ENCODE data around the gene COMT. TPM values are rescaled to one million over a fixed set of nuclear protein-coding genes. Genes with fewer than 3 reads are reported as not detected.

The COMT gene
- total and polyA plus RNA-seq, 5 experiments from 2014 or later = 40.7 to 97.2 (median 92.1) TPM

DNA sequence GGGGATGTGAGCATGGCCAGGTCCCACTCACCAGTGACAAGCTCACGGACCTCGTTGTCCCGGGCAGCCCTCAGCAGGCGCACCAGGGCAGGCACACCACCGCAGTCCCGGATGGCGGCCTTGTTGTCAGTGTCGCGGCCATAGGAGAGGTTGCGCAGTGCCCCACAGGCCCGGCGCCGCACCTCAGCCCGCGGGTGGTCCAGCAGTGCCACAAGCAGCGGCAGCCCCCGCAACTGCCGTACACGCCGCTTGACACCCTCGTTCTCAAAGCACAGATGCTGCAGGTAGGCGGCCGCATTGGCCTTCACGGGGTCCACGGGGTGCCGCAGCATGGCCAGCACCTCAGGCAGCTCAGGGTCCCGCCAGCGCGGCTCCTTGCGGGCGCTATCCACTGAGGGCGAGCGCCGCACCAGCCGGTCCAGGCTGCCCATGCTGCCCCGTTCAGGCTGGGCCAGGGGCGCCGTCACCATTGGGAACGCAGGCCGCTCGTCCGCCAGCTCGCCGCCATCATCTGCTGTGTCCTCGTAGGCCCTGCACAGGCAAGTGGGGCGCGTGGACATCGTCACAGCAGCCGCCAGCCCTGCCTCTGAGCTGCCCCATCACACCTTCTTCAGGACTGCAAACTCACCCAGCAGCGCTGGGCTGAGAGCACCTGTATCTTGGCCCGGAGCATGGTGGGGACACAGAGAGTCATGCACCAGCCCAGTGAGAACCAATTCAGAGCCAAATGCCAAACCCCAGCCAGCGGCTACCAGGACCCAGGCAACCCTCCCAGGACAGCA is 38.3 kb downstream of the COMT start:
- POLR2A ChIA-PET = no interaction called here
- Mint-ChIP-seq H3K27ac (peak overlapping the region in 1 of 10 donors; percentile 4), H3K4me3 (no peak overlapping the region), H3K27me3 (no peaks in the 10 kb centered on the region), H3K36me3 (no peaks in the 10 kb centered on the region), H3K4me1 (peaks cover 6 to 8% (median 8%) of the 10 kb centered on the region in 4 donors), H3K9me3 (no peaks in the 10 kb centered on the region)
- ATAC-seq (no peak), DNase-seq (no peak)

DNA sequence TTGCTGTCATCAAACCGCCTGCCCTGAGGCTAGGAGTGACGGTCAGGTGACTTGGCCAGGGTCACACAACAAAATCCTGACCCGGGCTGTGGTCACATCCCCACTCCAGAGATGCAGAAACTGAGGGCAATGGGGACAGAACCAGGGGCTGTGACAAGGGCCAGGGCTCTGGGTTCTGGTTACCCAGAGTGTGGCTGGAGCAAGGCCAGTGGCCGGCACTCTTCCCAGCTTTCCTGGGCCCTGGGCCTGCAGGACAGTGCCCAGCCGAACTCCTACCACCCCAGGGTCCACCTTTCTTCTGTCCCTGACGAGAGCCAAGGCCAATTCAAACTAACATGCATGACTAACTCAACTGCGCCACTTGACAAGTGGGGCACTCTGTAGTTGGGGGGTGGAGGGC is 39.2 kb downstream of the COMT start:
- Mint-ChIP-seq H3K36me3 (no peaks in the 10 kb centered on the region), H3K27ac (no peak overlapping the region), H3K4me3 (no peak overlapping the region), H3K4me1 (peaks cover 3 to 6% (median 4%) of the 10 kb centered on the region in 4 donors), H3K9me3 (no peaks in the 10 kb centered on the region), H3K27me3 (no peaks in the 10 kb centered on the region)
- DNase-seq (no peak), ATAC-seq (no peak)
- POLR2A ChIA-PET = no interaction called here

- H3K4me3 Mint-ChIP-seq = no peak overlapping the region
- no peaks in the 10 kb centered on the region for H3K27me3 Mint-ChIP-seq
- H3K4me1 Mint-ChIP-seq = peaks cover 3 to 10% (median 6%) of the 10 kb centered on the region in 4 donors
- no peaks in the 10 kb centered on the region for H3K36me3 Mint-ChIP-seq
- H3K27ac Mint-ChIP-seq = no peak overlapping the region
- POLR2A ChIA-PET = no interaction called here
- ATAC-seq (no peak), DNase-seq (peak in 1 of 10 donors; percentile 35)
- no peaks in the 10 kb centered on the region for H3K9me3 Mint-ChIP-seq
These were observed 39.8 kb downstream of the COMT start for GRCh38 chr22:19981171-19981960.

DNA sequence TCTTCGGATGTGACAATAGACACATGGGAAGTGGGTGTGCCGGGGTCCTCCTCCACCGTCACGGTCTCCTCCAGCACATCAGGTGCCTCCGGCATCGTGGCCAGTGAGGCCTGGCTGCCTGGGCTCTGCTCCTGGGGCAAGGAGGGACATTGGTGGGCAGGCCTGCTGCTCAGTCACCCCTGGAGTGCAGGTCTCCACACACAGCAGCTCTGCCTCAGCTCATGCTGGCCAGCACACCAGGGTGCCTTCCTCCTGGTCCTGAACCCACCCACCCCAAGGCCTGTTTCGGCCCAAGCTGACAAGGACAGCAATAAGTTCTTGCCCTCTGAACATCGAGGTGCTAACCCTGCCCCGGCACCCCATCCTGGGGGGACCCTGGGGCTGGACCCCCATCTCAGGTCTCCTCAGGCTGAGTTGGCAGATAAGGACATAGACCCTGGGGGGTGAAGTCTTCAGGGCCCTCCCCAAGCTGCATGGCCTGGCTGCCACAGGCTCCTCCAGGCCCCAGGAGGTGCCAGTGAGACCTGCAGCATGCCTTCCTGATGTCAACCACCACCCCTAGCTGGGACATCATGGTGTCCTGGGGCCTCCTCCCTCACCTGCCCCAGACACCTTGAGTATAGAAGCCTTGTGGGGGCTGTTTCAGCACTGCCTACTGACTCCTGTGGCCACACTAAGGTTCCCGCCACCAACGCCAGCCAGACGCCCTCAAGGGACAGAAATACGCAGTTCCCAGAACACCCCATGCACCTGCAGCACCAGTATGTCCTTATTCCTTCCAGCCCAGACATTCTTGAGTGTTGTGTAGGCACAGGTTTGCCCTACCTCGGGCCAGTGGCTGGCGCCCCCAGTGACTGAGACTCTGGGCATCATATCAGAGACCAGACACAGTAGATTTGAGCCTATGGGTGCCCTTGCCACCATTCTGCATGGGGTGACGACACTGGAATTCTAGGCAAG is 40.7 kb downstream of the COMT start:
- H3K4me3 Mint-ChIP-seq = no peak overlapping the region
- no peak overlapping the region for H3K27ac Mint-ChIP-seq
- no peaks in the 10 kb centered on the region for H3K27me3 Mint-ChIP-seq
- ATAC-seq = no peak
- peaks cover 3 to 12% (median 7%) of the 10 kb centered on the region in 4 donors for H3K4me1 Mint-ChIP-seq
- POLR2A ChIA-PET = no interaction called here
- peak in 1 of 10 donors; percentile 55 for DNase-seq
- no peaks in the 10 kb centered on the region for H3K36me3 Mint-ChIP-seq
- H3K9me3 Mint-ChIP-seq = no peaks in the 10 kb centered on the region

GRCh38 chr22:19982991-19983578 is 41.5 kb downstream of the COMT start:
- DNase-seq (peak in 1 of 10 donors; percentile 51), ATAC-seq (no peak)
- H3K36me3 Mint-ChIP-seq = no peaks in the 10 kb centered on the region
- no peaks in the 10 kb centered on the region for H3K9me3 Mint-ChIP-seq
- POLR2A ChIA-PET = no interaction called here
- H3K27me3 Mint-ChIP-seq = no peaks in the 10 kb centered on the region
- peaks cover 3 to 12% (median 8%) of the 10 kb centered on the region in 4 donors for H3K4me1 Mint-ChIP-seq
- H3K4me3 Mint-ChIP-seq = no peak overlapping the region
- H3K27ac Mint-ChIP-seq = no peak overlapping the region

- peak in 1 of 10 donors; percentile 22 for DNase-seq
- POLR2A ChIA-PET = no interaction called here
- no peak overlapping the region for H3K27ac Mint-ChIP-seq
- H3K27me3 Mint-ChIP-seq = no peaks in the 10 kb centered on the region
- H3K4me3 Mint-ChIP-seq = peak overlapping the region in 1 of 10 donors; percentile 38
- peaks cover 3 to 12% (median 9%) of the 10 kb centered on the region in 4 donors for H3K4me1 Mint-ChIP-seq
- no peak for ATAC-seq
- H3K36me3 Mint-ChIP-seq = no peaks in the 10 kb centered on the region
- H3K9me3 Mint-ChIP-seq = no peaks in the 10 kb centered on the region
These were observed 42.2 kb downstream of the COMT start for GRCh38 chr22:19983741-19984140.

DNA sequence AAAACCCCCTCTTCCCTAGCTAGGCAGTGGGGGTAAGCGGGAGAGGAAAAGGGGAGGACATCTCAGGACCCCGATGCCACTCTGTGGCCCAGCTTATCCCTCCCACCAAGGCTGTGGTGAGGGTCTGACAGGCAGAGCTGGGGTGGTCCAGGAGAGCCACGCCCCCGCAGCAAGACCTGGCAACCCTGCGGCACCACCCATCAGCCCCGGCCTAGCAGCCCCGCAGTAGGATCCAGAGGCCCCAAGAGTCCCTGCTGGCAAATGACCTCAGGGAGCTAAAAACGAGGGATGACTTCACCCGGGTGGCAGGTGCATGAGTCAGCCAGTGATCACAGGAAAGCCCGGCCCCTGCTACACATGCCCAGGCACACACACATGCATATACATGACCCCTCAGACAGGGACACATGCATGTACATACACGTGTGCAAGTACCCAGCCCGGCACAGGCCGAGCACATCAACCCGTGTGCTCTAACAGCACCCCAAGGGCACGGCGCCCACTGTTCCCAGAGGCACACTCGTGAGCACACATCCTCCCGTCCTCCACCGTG is 42.7 kb downstream of the COMT start:
- Mint-ChIP-seq H3K27ac (peak overlapping the region in 1 of 10 donors; percentile 29), H3K4me1 (peaks cover 3 to 12% (median 9%) of the 10 kb centered on the region in 4 donors), H3K9me3 (no peaks in the 10 kb centered on the region), H3K36me3 (no peaks in the 10 kb centered on the region), H3K4me3 (peak overlapping the region in 1 of 10 donors; percentile 38), H3K27me3 (no peaks in the 10 kb centered on the region)
- POLR2A ChIA-PET = no interaction called here
- DNase-seq (peak in 1 of 10 donors; percentile 43), ATAC-seq (no peak)

- H3K27ac Mint-ChIP-seq = peak overlapping the region in 2 of 10 donors; percentile 5 to 25
- H3K4me1 Mint-ChIP-seq = peaks cover 3 to 12% (median 9%) of the 10 kb centered on the region in 4 donors
- H3K4me3 Mint-ChIP-seq = peak overlapping the region; percentile 4 to 60 (median 19)
- H3K9me3 Mint-ChIP-seq = no peaks in the 10 kb centered on the region
- ATAC-seq = no peak
- POLR2A ChIA-PET = no interaction called here
- no peak for DNase-seq
- H3K36me3 Mint-ChIP-seq = no peaks in the 10 kb centered on the region
- H3K27me3 Mint-ChIP-seq = no peaks in the 10 kb centered on the region
These were observed 43.6 kb downstream of the COMT start for GRCh38 chr22:19984851-19985811.

DNA sequence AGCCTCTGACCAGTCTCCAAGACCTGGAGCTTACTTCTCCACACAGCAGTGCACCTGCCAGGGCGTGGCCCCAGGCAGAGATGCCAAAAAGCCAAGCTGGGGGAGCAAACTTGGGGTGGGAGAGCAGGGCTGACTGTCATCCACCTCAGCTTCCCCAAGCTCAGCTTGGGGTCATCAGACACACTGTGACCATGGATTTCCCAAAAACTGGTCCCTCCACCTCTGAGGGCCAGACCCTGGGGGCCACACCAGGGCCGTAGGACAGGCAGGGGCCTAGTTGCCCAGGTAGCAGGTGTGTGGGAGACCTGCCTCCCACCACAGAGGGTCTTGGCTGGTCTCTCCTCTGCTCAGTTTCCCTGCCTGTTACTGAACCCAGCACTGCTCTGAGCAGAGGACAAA is 44.4 kb downstream of the COMT start:
- Mint-ChIP-seq H3K27ac (no peak overlapping the region), H3K27me3 (no peaks in the 10 kb centered on the region), H3K9me3 (no peaks in the 10 kb centered on the region), H3K4me1 (peaks cover 3 to 12% (median 9%) of the 10 kb centered on the region in 4 donors), H3K4me3 (peak overlapping the region; percentile 53 to 80 (median 65)), H3K36me3 (no peaks in the 10 kb centered on the region)
- POLR2A ChIA-PET = no interaction called here
- DNase-seq (no peak), ATAC-seq (no peak)

DNA sequence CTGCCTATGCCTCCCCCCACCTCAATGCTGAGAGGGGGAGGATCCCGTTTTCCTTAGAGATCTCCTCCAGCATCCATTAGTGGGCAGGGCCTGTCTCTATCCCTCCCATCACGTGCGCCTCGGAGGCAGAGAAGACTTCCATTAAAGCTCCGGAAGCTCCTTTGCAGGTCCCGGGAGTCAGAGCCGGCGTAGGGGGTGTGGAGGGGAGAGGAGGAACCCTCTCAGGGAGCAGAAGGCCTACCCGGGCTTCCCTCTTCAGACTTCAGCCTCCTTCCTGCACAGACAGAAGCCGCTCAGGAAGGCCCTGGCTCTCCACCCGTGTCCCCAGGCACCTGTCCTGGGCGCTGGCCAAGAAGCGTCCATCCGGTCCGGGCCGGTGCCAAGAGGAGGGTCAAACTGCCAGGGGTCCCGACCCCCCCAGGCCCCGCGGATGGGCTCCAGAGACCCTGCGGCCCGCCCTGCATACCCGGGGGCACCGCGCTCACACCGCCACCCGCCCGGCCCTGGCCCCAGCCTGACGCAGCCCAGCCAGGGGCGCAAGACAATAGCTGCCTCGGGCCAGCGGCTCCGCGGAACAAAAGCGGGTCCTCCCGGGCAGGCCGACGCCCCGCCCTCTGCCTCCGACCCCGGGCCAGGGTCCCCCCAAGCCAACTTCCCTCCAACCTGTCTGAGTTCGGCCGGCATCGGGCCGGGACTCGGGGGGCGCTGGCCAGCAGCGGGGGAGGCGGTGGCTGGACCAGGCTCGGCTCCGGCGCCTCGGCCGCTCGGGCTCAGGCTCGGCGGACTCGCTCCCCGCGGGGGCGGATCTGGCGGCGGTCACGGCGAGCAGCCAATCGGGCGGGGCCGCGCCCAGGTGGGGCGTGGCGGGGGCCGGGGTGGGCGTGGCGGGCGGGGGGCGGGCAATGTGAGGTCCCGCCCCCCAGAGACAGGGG is 45.1 kb downstream of the COMT start:
- Mint-ChIP-seq H3K9me3 (no peaks in the 10 kb centered on the region), H3K27me3 (no peaks in the 10 kb centered on the region), H3K27ac (no peak overlapping the region), H3K36me3 (no peaks in the 10 kb centered on the region), H3K4me3 (peak overlapping the region; percentile 53 to 80 (median 65)), H3K4me1 (peaks cover 3 to 12% (median 9%) of the 10 kb centered on the region in 4 donors)
- POLR2A ChIA-PET = no interaction called here
- DNase-seq = peak; percentile 27 to 76 (median 56)
- peak; percentile 82 to 94 for ATAC-seq

Data from naive thymus-derived CD8-positive, alpha-beta T cell (primary cell).